HG03354 (cell line): ENCODE results near the gene RPL12.
"Not testable (repeated sequence)": the region's sequence is repeated elsewhere in the genome, so short reads cannot be mapped to it uniquely, and the experiment has no call there.

Experiments
- ATAC-seq: cut with Tn5 transposase; IDR thresholded peaks from one replicate; pipeline ENCODE4 v1.9.1; 2021; ENCODE audit warnings: mild to moderate bottlenecking; ENCODE audit not compliant: unreplicated experiment, poor library complexity, severe bottlenecking

RPL12 gene

GRCh38 chr9:127473501-127473900 lies 22.3 kb upstream of the RPL12 start:
- no peak for ATAC-seq

GRCh38 chr9:127470662-127471061 lies 19.5 kb upstream of the RPL12 start:
- no peak for ATAC-seq

- ATAC-seq: no peak
Observed at GRCh38 chr9:127467621-127468020, 16.4 kb upstream of the RPL12 start.

GRCh38 chr9:127466407-127466917 lies 15.3 kb upstream of the RPL12 start:
- ATAC-seq: not testable (repeated sequence)

GRCh38 chr9:127463911-127464310 lies 12.7 kb upstream of the RPL12 start:
- ATAC-seq: no peak

- ATAC-seq: no peak
Observed at GRCh38 chr9:127463382-127463781, 12.2 kb upstream of the RPL12 start.

- no peak for ATAC-seq
Observed at GRCh38 chr9:127458921-127459320, 7.7 kb upstream of the RPL12 start.

- no peak for ATAC-seq
Observed at GRCh38 chr9:127457191-127457878, 6.1 kb upstream of the RPL12 start.

GRCh38 chr9:127455324-127455992 lies 4.3 kb upstream of the RPL12 start:
- no peak for ATAC-seq

- no peak for ATAC-seq
Observed at GRCh38 chr9:127452691-127453090, 1.5 kb upstream of the RPL12 start.

GRCh38 chr9:127451858-127452656 lies 851 bp upstream of the RPL12 start:
- peak; percentile 8 for ATAC-seq

- ATAC-seq: peak; percentile 16
Observed at GRCh38 chr9:127451608-127451857, 327 bp upstream of the RPL12 start.

- ATAC-seq: peak; percentile 3
Observed at GRCh38 chr9:127450243-127450760, 904 bp downstream of the RPL12 start.

GRCh38 chr9:127449332-127449966 lies 1.8 kb downstream of the RPL12 start:
- no peak for ATAC-seq

- ATAC-seq: no peak
Observed at GRCh38 chr9:127448112-127448805, 2.9 kb downstream of the RPL12 start.

- ATAC-seq: no peak
Observed at GRCh38 chr9:127447416-127448111, 3.6 kb downstream of the RPL12 start.

- no peak for ATAC-seq
Observed at GRCh38 chr9:127446713-127447415, 4.3 kb downstream of the RPL12 start.
